NCI-H128 (cell line): Measurements from ENCODE around the gene CDK16.

Source experiments
- DNase-seq: peaks from one replicate; lab custom pipeline; 2025; ENCODE audit not compliant: unreplicated experiment; lab: John Stamatoyannopoulos, UW

CDK16 gene

DNA sequence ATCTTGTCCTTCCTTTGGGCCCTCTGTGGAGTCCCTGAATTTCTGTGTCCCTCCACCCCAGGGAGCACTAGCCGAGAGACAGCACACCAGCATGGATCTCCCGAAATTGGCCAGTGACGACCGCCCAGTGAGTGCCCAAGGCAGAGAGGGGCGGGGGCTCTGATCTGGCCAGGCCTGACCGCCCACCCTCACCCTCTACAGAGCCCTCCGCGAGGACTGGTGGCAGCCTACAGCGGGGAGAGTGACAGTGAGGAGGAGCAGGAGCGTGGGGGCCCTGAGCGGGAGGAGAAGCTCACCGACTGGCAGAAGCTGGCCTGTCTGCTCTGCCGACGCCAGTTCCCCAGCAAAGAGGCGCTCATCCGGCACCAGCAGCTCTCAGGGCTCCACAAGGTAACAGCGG lies 33.2 kb upstream of the CDK16 start:
- DNase-seq: no peak

GRCh38 chrX:47186096-47186740 lies 32.3 kb upstream of the CDK16 start:
- no peak for DNase-seq

DNA sequence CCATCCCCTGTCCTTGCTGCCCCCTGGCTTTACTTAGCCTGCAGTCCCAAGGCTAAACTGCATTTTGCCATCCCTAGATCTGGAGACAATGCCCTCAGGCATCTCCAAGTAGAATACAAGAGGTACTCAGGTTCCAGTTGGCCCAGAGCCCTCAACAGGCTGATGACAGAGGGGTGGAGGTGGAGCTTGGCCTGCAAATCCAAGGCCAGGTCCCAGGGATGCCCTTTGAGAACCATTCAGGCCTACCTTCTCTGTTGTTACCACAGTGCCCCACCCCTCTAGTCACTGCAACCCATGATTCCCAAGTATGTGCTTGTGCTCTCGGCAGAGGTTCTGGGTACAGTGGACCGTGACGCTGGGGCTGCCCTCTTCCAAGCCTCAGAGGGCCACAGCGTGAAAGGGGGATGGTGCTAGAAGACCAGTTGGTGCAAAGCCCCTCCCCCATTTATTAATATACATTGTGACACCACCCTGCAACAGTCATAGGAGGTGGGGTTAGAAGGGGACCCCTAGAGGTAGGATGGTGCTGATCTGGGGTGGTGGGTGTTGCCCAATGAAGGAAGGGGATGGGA lies 31.3 kb upstream of the CDK16 start:
- no peak for DNase-seq

GRCh38 chrX:47189906-47190305 lies 28.6 kb upstream of the CDK16 start:
- no peak for DNase-seq

DNA sequence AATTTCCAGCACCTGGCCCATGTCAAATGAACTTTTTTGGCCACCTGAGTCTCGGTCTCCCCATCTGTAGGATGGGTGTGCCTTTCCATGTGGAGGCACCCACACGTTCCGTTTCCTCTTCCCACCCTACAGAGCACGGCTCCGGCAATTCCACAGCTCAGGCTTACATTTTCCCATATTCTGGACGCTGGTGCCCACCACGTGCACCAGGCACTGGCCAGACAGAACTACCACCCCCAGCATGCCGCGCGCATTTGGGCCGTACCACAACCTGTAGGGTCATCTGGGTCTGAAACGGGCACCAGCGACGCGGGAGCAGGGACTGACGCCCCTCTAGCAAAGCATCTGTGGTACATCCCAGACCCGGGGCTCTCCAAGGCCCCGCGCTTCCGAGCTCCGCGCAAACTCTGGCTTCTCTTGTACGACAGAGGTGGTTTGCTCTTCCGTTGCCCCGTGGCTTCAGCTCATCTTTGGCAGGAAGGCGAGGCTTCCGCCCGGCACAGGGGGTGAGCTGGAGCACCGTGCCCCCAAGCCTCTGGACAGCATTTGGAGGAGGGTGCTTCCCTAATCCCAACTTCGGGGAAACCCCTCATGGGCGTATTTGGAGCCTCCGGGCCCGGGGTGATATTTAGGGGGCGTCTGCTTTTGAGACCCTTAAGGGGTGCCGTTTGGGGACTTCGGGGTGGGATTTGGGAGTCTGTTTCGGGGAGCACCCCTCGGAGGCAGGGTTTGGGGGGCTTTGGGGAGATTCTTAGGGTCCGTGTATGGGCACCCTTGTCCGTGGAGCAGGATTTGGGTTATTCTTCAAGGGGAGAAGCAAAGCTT lies 27.8 kb upstream of the CDK16 start:
- peak; percentile 76 for DNase-seq

- peak; percentile 13 for DNase-seq
Observed at GRCh38 chrX:47191331-47191730, 27.1 kb upstream of the CDK16 start.

- no peak for DNase-seq
Observed at GRCh38 chrX:47191806-47192401, 26.6 kb upstream of the CDK16 start.

GRCh38 chrX:47193475-47194193 lies 24.8 kb upstream of the CDK16 start, which contains the start of gene UBA1:
Gene UBA1, plus strand, starts transcription at chrX:47193829. Its CDS starts 4,974 bp downstream, at chrX:47198803.
- peak; percentile 97 for DNase-seq

- no peak for DNase-seq
Observed at GRCh38 chrX:47194194-47194787, 24.2 kb upstream of the CDK16 start.

GRCh38 chrX:47196098-47196497 lies 22.4 kb upstream of the CDK16 start:
- no peak for DNase-seq

DNA sequence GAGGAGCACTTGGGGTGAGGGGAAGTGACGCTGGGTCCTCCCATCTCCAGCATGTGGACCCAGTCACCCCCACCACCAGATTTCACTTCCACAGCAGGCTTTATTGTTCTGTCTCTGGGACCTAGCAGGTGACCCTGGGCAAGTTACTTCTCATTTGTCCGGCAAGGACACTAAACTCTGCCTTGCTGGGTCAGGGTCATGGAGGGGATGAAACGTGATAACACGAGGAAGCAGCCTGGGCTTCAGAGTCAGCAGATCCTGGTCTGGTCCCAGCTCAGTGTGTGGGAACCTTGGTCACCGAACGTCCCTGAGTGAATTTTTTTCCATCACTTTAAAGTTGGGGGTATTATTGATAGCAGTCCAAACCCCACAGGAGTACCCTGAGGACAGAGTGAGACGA lies 21.0 kb upstream of the CDK16 start:
- no peak for DNase-seq

GRCh38 chrX:47198026-47198686 lies 20.3 kb upstream of the CDK16 start:
- no peak for DNase-seq

DNA sequence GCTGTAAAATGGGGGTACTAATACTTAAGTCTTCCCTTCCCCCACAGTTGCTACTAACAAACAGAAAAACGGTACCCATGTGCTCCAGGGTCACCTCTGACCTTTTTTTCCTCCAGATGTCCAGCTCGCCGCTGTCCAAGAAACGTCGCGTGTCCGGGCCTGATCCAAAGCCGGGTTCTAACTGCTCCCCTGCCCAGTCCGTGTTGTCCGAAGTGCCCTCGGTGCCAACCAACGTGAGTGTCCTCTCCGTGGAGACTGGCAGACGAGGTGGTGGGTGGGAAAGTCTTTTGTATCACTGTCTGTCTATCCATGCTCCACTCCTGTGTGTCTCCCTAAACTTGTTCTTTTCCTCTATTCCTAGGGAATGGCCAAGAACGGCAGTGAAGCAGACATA lies 19.8 kb upstream of the CDK16 start:
- DNase-seq: no peak

DNA sequence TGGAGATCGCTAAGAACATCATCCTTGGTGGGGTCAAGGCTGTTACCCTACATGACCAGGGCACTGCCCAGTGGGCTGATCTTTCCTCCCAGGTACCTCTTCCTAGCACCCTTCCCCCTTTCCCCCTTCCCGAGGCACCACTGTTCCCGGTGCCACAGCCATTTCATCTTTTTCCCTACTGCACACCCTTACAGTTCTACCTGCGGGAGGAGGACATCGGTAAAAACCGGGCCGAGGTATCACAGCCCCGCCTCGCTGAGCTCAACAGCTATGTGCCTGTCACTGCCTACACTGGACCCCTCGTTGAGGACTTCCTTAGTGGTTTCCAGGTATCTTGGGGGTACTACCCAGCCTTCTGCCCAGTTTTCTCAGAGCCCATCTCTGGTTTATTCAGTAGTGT lies 19.2 kb upstream of the CDK16 start:
- DNase-seq: no peak

GRCh38 chrX:47200385-47201150 lies 17.9 kb upstream of the CDK16 start:
- DNase-seq: no peak

DNA sequence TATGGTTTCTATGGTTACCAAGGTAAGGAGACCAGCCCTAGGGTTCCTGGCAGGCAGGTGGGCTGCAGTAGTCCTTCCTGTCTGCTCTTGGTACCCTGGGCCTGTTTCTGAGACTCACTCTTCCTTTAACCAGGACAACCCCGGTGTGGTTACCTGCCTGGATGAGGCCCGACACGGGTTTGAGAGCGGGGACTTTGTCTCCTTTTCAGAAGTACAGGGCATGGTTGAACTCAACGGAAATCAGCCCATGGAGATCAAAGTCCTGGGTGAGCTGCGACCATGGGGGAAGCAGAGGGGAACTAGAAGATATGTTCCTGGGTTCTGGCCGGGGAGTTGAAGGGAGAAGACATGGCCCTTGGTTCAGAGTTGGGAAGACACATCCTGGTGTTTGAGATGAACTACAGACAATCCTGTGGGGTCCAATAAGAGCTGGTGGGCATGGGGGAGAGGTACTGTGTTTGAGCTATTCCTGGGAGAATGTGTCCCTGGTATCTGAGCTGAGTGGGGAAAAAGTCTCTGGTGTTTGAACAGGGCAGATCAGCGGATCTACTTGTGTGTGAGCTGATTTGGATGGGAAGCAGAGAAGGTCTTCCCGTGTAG lies 17.0 kb upstream of the CDK16 start:
- no peak for DNase-seq

DNA sequence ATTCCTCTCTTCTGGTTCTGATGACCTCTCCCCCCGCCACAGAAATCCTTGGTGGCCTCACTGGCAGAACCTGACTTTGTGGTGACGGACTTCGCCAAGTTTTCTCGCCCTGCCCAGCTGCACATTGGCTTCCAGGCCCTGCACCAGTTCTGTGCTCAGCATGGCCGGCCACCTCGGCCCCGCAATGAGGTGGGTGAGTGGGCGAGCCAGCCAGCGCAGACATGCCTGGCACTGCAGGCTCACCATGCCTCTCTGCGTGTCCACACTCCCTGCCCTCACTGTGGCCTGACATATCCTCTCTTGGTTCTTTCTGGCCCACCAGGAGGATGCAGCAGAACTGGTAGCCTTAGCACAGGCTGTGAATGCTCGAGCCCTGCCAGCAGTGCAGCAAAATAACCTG lies 16.2 kb upstream of the CDK16 start:
- DNase-seq: no peak

DNA sequence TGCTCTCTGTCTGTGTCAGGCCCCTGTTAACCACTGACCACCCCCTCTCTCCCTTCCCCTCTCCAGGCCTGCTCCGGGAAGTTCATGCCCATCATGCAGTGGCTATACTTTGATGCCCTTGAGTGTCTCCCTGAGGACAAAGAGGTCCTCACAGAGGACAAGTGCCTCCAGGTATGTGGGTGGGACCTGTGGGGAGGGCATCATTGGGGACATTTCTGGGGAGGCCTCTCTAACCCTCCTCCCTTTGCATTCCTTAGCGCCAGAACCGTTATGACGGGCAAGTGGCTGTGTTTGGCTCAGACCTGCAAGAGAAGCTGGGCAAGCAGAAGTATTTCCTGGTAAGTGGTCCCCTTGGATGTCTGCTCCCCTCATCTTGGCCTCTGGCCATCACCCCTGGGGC lies 15.6 kb upstream of the CDK16 start:
- DNase-seq: no peak

DNA sequence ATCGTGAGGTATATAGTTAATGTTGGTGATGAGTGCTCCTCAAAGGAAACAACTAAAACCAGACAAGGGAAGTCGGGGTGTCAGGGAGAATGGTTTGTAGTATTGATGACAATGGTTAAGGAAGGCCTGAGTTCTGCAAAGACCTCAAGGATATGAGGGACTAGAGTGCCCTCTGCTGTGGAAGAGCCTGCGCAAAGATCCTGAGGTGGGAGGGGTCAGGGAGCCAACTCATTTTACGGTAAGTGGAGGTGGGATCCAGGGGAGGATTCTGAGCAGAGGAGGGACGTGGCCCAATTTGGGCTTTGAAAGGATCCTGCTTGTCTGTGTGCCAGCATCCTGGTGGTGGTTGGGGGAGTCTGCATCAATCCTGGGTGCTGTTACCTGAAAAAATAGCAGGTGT lies 13.5 kb upstream of the CDK16 start:
- no peak for DNase-seq
